Fibroblast of skin of back (primary cell): ENCODE data around the gene SLC16A3. TPM values are rescaled to one million over a fixed set of nuclear protein-coding genes. Genes with fewer than 3 reads are reported as not detected.
"Not testable (repeated sequence)": the region's sequence is repeated elsewhere in the genome, so short reads cannot be mapped to it uniquely, and the experiment has no call there.

Source experiments
- DNase-seq: peaks from one replicate; pipeline ENCODE4 v3.0.0-alpha.2; 2013
- polyA plus RNA-seq, 2 experiments: library from polyadenylated mRNA; unstranded; fragments of 120-200 nt; gene quantifications; one replicate each; pipeline ENCODE4 v1.2.1, GENCODE V29; 2013; ENCODE audit not compliant: insufficient read length in 2 of 2

The SLC16A3 gene
- 619 TPM for polyA plus RNA-seq (2013, experiment 1 of 2; ENCODE audit: insufficient read length)
- polyA plus RNA-seq (2013, experiment 2 of 2; ENCODE audit: insufficient read length): 366 TPM

DNA sequence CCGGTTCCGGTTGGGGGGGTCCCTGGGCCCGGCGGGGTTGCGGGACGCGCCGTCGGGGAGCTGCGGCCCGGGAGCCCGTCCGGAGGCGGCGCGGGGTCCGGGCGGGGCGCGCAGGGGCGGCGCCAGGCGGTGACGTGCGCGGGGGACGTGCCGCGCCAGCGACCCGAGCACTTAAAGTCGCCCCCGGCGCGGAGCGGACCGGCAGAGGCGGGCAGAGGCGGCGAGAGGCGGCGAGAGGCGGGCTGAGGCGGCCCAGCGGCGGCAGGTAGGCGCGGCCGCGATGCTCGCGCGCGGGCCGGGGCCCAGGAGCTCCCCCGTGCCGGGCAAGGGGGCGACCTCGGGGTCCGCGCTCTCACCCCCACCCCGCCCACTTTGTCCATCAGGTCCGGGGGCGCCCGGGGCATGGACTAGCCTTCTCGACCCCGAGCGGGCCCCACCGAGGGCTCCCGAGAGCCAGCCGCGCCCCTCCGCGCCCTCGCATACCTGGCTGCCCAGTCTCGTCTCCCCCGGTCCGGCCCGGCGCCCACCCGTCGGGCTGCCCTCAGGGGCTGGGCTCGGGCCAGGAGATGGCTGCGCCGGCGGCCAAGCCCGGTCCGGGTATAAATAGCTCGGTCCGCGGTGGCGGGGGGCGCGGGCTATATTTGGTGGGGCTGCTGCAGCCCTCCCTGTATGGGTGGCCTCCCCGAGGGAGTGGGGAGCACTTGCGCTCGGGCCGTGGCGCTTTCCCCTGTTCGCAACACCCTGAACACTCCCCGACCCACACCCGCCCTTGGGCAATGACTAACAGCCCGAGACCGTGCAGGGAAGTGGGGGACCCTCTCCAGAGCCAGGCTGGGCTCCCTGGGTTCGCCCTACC lies at the start of gene SLC16A3:
Gene SLC16A3 (plus strand): TSS at position 201 of the 856 bp plus-strand sequence. CDS start 6,967 bp downstream, outside the sequence.
- DNase-seq: peak; percentile 84

GRCh38 chr17:82179412-82179811 lies 49.4 kb upstream of the SLC16A3 start:
- DNase-seq: no peak

GRCh38 chr17:82179946-82180475 lies 48.8 kb upstream of the SLC16A3 start:
- DNase-seq: no peak

DNA sequence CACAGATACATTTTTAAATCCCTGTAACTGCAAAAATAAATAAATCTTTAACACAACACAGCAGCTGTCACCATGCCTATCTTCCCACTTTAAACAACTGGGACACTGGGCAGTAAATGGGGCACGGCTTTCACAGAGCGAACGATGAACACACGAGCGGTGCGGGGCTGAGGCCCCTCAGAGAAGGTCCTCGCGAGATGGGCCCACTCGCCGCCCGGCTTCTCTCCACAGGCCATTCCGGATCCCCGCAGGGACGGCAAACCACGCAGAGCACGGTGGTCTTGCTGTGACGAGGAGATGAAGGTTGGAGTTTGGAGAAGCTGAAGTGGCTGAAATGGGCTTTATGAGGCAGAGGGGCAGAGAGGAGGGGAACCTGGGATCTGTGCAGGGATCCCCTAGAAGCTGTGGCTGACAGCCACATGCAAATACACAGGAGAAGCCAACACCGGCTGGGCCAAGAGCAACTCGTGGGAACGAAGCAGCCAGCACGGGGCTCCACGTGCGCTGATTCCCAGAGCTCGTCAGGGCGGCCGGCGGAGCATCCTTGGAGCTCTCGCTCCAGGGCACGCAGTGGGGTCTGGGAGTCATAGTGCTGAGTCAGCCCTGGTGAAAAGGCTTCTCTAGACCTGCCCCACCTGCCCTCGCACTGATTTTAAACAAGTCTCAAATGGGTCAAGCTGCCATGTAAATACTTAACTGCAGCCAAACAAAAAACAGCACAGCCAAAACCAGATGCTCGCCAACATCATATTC lies 47.9 kb upstream of the SLC16A3 start:
- no peak for DNase-seq

- no peak for DNase-seq
These were observed 44.1 kb upstream of the SLC16A3 start for GRCh38 chr17:82184761-82185160.

DNA sequence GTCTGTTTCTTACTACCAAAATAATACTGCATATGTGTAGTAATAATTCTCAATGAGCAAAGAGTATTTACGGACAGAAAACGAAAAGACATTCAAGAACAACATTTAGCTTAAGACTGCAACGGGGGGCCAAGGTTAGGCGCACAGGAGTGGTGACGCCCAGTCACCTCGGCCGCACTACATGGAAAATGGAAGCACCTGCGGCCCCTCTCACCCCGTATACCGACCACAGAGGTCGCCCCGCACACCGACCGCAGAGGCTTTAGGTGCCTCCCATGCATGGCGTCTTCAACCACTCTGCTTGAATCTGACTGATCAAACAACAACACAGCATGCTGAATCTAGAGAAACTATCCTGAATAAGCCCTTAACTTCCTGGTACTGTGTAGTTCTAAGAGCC lies 42.6 kb upstream of the SLC16A3 start:
- DNase-seq: no peak

DNA sequence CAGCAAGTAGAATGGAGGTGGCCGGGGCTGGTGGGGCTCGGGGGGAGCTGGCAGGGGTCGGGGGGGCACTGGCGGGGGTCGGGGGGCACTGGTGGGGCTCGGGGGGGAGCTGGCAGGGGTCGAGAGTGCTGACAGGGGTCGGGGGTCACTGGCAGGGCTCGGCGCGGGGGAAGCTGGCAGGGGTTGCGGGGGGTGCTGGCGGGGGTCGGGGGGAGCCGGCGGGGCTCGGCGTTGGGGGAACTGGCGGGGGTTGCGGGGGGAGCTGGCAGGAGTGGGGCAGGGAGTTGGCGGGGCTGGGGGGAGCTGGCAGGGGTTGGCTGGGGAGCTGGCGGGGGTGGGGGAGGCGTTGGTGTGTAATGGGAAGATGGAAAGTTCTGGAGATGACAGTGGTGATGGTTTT lies 41.3 kb upstream of the SLC16A3 start:
- DNase-seq: no peak

DNA sequence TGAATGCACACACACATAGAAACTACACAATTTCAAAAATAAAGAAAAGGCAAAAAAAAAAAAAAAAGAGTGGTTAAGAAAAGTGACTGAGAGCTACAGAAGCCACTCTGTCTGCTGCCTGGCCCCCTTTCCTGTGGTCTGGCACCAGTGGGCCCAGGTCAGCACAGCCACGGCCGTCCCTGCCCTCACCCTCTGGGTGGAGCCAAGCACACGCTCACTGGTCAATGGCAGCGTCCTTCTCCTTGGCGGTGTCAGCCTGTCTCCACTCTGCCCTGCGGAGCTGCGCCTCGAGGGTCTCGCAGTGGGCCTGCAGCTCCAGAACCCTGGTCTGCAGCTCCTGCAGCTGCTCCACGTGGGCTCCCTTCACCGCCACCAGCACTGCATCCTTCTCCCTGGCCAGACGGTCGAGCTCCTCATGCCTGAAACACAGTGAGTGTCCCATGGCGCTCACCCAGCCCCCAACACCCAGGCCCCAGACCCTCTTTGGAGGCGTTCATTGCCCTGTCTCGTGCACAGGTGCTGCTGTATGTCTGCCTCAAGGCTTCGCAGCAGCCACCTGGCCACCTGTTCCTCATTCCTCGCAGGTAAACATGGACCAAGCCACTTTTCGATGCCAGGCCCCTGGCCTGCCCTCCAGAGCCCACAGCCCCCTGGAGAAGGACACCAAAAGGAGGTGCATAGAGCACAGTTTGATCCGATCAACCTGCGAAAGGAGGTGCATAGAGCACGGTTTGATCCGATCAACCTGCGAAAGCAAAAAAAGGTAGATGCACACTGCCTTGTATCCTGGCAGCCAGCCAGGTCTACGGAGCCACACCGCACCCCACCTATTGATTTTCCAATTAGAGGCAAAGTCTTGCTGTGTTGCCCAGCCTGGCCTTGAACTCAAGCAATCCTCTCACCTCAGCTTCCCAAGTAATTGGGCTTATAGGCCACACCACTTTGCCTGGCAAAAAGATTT lies 40.6 kb upstream of the SLC16A3 start:
- DNase-seq: no peak

DNA sequence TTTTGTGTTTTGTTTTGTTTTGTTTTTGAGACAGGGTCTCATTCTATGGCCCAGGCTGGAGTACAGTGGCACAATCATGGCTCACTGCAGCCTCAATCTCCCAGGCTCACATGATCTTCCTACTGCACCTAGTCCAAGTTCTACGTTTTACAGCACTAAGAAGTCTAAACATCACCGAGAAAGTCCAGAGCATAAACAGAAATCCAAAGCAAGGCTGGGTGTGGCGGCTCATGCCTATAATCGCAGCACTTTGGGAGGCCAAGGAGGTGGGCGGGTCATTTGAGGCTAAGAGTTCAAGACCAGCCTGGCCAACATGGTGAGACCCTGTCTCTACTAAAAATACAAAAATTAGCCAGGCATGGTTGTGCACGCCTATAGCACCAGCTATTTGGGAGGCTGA lies 35.8 kb upstream of the SLC16A3 start:
- DNase-seq: not testable (repeated sequence)

DNA sequence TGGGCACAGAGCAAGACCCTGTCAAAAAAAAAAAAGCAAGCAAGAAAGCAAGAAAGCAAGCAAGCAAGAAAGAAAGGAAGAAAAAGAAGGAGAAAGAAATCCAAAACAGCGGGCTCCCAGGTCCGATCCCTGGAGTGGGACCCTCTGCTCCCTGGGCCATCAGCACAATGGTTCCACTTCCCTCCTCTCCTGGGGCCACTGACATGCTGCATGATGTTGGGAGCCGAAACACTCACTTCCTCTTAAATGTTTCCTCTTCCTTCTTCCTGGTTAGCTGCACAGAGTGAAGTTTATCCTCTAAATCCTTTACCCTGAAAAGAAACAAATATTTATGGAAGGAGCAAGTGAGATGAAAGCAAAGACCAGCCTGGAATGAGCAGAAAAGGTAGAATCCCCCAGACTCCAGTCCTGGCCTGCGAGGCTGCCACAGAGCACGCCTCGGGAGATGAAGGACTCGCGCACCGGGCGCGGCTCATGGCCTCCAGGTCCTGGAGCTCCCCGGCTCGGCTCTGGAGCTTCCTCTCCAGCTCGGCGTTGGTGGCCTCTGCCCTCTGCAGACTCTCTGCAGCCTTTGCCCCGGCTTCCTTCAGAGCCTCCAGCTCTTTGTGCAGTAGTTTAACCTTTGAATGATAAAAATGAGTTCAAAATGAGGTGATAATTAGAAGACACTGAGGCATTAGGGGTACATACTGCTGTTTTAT lies 35.2 kb upstream of the SLC16A3 start:
- no peak for DNase-seq

GRCh38 chr17:82194765-82195164 lies 34.1 kb upstream of the SLC16A3 start:
- no peak for DNase-seq

DNA sequence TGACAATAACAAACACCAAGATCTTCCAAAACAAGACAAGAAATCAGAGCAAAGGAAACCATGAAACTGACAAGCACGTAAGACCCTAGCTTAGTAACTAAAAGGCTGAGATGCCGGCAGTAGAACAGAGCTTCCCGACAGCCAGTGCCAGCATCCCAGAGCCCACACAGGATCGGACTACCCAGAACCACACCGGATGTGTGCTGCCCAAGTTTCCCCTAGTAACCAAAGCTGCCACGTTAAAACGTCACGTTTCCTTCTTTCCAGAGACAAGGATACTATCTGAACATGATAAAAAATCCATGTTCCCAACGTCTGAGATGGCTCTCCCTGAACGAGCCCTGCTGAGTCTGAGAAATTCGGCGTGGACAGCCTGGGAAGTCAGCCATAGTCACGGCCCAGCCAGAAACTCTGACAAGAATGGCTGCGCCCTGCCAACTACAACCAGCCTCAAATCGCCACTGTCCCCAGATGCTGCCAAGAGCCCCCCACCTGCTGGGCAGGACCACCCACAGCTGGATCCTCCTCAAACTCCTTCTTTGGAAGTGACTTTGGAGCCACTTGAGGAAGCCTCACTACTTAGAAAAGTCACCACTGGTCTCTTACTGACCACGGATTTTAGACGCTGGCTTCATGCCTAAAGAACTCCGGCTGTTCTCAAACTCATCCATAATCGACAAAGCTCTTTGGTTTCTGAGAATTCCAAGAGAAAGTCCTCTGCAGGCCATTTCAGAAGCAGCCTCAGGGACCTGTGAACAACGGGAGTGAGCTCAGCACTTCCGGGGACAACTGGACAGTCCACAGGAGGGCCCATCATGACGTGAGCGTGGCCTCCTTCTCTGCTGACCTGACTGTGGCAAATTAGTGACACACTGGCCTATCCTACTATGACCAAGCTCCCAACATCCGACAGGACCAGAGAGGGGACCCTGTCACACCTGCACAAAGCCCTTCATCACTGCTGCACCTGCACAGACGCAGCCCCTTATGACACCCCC lies 32.9 kb upstream of the SLC16A3 start:
- no peak for DNase-seq

DNA sequence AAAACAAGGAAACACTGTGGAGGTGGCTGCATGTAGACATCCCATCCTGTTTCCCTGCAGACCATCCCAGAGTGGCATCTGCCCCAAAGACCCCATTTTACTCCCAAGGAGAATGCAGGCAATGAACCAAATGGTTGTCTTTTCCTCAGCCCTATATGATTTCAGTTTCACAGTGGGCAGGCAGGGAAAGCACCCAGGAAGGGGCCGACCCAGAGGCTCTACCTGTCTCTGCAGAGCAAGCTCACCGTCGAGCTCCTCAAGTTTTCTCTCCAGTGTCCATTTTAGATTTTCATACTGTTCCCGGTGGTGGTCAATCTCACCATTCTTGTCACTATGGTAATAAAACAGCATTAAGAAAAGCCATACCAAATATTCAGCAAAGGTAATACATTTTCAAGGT lies 30.8 kb upstream of the SLC16A3 start:
- DNase-seq: no peak

DNA sequence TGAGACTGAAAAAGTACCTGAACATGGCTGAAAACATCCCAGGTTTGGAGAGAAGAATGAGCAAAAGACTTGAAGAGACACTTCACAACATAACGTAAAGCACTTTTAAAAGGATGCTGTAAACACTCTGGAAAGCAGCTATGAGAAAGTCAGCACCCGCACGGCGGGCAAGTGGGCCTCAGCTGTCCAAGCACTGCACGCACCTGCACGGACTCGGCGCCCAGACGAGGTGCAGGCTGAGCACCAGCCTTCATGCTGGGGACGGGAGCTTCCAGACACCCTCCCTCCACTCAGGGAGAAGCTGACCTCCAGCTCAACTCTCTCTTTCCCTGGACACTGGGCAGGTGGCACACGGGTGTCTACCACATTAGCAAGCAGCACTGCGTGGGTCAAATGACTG lies 29.3 kb upstream of the SLC16A3 start:
- DNase-seq: no peak

DNA sequence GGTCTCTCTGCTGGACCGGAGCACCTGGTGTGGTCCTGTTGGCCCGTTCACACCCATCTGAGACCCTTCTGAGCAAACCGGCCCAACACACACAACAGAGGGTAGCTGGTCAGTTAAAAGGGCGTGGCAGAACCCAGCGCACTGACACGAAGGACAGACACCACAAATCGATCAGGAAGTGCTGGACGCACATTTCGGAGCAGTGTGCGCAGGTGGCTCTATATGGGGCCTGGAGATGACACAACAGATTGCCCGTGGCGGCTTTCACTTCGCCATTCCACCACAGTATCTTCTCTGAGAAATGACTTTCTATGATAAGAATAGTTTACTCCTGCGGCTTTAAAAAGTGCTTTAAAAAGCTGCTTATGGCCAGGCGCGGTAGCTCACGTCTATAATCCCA lies 28.7 kb upstream of the SLC16A3 start:
- DNase-seq: no peak

- DNase-seq: no peak
These were observed 27.9 kb upstream of the SLC16A3 start for GRCh38 chr17:82200743-82201497.

DNA sequence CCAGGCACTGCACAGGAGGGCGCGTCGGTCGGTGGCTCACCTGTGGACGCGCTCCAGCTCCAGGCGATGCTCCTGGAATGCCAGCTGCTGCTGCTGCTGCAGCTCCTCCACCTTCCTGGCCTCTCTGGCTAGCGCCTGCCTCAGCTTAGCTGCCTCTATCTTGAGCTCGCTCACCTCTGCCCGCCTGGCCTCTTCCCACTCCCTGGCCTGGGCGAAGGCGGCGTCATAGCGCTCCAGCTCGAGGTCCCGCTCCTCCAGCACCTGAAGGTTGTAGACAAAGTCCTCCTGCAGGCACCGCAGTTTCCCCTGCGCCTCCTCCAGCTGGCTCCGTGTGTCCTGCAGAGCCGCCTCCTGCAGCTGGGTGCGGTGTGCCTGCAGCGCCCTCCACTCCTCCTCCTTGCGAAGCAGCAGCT lies 27.3 kb upstream of the SLC16A3 start:
- no peak for DNase-seq

DNA sequence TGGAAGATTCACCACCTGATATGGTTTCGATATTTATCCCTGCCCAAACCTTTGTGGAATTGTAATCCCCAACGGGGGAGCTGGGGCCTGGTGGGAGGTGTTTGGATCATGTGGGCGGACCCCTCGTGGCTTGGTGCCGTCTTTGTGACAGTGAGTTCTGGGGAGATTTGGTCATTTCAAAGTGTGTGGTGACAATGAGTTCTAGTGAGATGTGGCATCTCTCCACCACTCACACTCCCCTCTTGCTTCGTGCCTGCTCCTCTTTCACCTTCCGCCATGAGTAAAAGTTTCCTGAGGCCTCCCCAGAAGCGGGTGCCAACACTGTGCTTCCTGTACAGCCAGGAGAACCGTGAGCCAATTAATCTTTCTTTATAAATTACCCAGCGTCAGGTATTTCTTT lies 25.9 kb upstream of the SLC16A3 start:
- no peak for DNase-seq

DNA sequence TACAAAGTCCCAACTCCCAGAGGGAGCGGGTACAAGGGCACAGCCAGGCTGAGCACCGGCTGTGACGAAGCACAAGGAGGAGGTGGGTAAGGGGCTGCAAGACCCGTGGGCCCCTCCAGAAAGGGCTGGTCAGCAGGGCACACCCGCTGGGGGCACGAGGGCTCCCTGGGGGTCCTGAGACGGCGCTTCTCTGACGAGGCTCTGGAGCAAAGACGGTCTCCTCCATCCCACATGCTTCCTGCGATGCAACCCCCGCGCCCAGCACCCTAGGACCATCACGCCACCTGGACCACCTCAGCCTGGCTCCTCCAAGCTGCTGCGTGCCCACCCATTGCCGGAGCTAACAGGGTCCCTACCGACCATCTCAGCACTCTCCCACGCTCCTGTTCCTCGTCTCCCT lies 24.9 kb upstream of the SLC16A3 start:
- DNase-seq: no peak
